Measurements from ENCODE around the gene DLGAP1.

- no peak for TF ChIP-seq CTCF (IDR thresholded peaks at IDR 0.05; ENCODE audit: control extremely low read depth in 1 of 3, insufficient read depth in 1 of 3, low read depth in 1 of 3, low read length in 3 of 3)
- no peak for TF ChIP-seq RAD21 (IDR thresholded peaks at IDR 0.05 in 1 of 2, conservative IDR thresholded peaks at IDR 0.05 in 1 of 2; ENCODE audit: low read depth in 2 of 2, low read length in 2 of 2)
- TF ChIP-seq ASH2L (IDR thresholded peaks at IDR 0.05; ENCODE audit: low read length), result no peak
- no peak for TF ChIP-seq HDAC6 (IDR thresholded peaks at IDR 0.05; ENCODE audit: low read depth, low read length)
- no peak for TF ChIP-seq YY1 (IDR thresholded peaks at IDR 0.05; ENCODE audit: low read depth, low read length)
- TF ChIP-seq CEBPB (IDR thresholded peaks at IDR 0.05; ENCODE audit: low read depth, low read length), result no peak
Measured at GRCh38 chr18:3457261-3457724, 997.8 kb downstream of the DLGAP1 start.
